ENCODE data around the gene ADAMTS2. TPM values are rescaled to one million over a fixed set of nuclear protein-coding genes. Genes with fewer than 3 reads are reported as not detected.

Gene ADAMTS2
- total and polyA plus RNA-seq, 2 of the 8 experiments (the other 6 are each of a cell fraction or from before 2014, with no cell fraction given), result 6.6 to 7.3 TPM

GRCh38 chr5:179204572-179204971 lies 140.7 kb downstream of the ADAMTS2 start (continued):
- TF ChIP-seq CHD7 (IDR thresholded peaks at IDR 0.05; ENCODE audit: insufficient replicate concordance, low read length) (no peak), HDAC2 (IDR thresholded peaks at IDR 0.05; ENCODE audit: borderline replicate concordance in 1 of 2, low read depth in 2 of 2, low read length in 2 of 2) (no peak), CTCF (IDR thresholded peaks at IDR 0.05; ENCODE audit: control extremely low read depth in 1 of 3, insufficient read depth in 1 of 3, low read depth in 1 of 3, low read length in 3 of 3) (no peak), KDM4A (IDR thresholded peaks at IDR 0.05; ENCODE audit: low read depth, low read length, severe bottlenecking) (no peak), CEBPB (IDR thresholded peaks at IDR 0.05; ENCODE audit: low read depth, low read length) (no peak), TCF12 (IDR thresholded peaks at IDR 0.05; ENCODE audit: low read depth, low read length) (no peak), JUND (IDR thresholded peaks at IDR 0.05; ENCODE audit: low read length) (no peak), POLR2A (IDR thresholded peaks at IDR 0.05; ENCODE audit: control extremely low read depth in 1 of 2, low read depth in 2 of 2, low read length in 2 of 2) (no peak), ASH2L (IDR thresholded peaks at IDR 0.05; ENCODE audit: low read length) (no peak)
